NB4 (cell line): ENCODE results near the gene SLC25A28.

Experiments
- POLR2A ChIP-seq: IDR thresholded peaks from 2 replicates; pipeline ENCODE4 v1.6.1; 2011; ENCODE audit warnings: mild to moderate bottlenecking; ENCODE audit not compliant: insufficient read length; ENCODE audit errors: extremely low read depth
- TF ChIP-seq, protein P1 (sequence below): IDR thresholded peaks from one replicate; pipeline ENCODE4 v1.5.1; 2012; ENCODE audit warnings: low read depth, low read length

- TF ChIP-seq, protein P1, sequence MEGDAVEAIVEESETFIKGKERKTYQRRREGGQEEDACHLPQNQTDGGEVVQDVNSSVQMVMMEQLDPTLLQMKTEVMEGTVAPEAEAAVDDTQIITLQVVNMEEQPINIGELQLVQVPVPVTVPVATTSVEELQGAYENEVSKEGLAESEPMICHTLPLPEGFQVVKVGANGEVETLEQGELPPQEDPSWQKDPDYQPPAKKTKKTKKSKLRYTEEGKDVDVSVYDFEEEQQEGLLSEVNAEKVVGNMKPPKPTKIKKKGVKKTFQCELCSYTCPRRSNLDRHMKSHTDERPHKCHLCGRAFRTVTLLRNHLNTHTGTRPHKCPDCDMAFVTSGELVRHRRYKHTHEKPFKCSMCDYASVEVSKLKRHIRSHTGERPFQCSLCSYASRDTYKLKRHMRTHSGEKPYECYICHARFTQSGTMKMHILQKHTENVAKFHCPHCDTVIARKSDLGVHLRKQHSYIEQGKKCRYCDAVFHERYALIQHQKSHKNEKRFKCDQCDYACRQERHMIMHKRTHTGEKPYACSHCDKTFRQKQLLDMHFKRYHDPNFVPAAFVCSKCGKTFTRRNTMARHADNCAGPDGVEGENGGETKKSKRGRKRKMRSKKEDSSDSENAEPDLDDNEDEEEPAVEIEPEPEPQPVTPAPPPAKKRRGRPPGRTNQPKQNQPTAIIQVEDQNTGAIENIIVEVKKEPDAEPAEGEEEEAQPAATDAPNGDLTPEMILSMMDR = no peak
- TF ChIP-seq POLR2A = no peak
Measured at GRCh38 chr10:99610221-99610620, 10.0 kb downstream of the SLC25A28 start.
